Glomerular visceral epithelial cell (primary cell): ENCODE data around the gene MAPK12.

Source experiments
- DNase-seq: peaks from one replicate; pipeline ENCODE4 v3.0.0-alpha.2; 2016; ENCODE audit errors: extremely low spot score

Gene MAPK12

GRCh38 chr22:50299785-50300619, 38.5 kb upstream of the MAPK12 start:
- no peak for DNase-seq

GRCh38 chr22:50298937-50299784, 37.7 kb upstream of the MAPK12 start:
- no peak for DNase-seq

- no peak for DNase-seq
These were observed 36.8 kb upstream of the MAPK12 start for GRCh38 chr22:50298266-50298637.

GRCh38 chr22:50297510-50298265, 36.2 kb upstream of the MAPK12 start:
- no peak for DNase-seq

GRCh38 chr22:50296658-50297490, 35.4 kb upstream of the MAPK12 start:
- DNase-seq: no peak

- no peak for DNase-seq
These were observed 32.8 kb upstream of the MAPK12 start for GRCh38 chr22:50294319-50294656.

GRCh38 chr22:50293441-50294318, 32.2 kb upstream of the MAPK12 start:
- DNase-seq: peak; percentile 86

- DNase-seq: peak; percentile 71
These were observed 31.4 kb upstream of the MAPK12 start for GRCh38 chr22:50292643-50293440.

- DNase-seq: no peak
These were observed 28.6 kb upstream of the MAPK12 start for GRCh38 chr22:50289942-50290630.

- DNase-seq: no peak
These were observed 27.9 kb upstream of the MAPK12 start for GRCh38 chr22:50289151-50289941.

GRCh38 chr22:50287731-50288130, 26.2 kb upstream of the MAPK12 start:
- no peak for DNase-seq

GRCh38 chr22:50286701-50287318, 25.3 kb upstream of the MAPK12 start:
- no peak for DNase-seq

- no peak for DNase-seq
These were observed 24.8 kb upstream of the MAPK12 start for GRCh38 chr22:50286275-50286674.

- DNase-seq: no peak
These were observed 24.2 kb upstream of the MAPK12 start for GRCh38 chr22:50285568-50286229.

- no peak for DNase-seq
These were observed 23.0 kb upstream of the MAPK12 start for GRCh38 chr22:50284479-50284878.

GRCh38 chr22:50283821-50284220, 22.3 kb upstream of the MAPK12 start:
- DNase-seq: no peak
